ENCODE data around the gene ZG16B. TPM values are rescaled to one million over a fixed set of nuclear protein-coding genes. Genes with fewer than 3 reads are reported as not detected.
A peak's percentile ranks its signal among the peaks of the same experiment; 100 is the strongest.

ZG16B gene
- total RNA-seq, 1 donor from 2014 or later, result 55.9 TPM

DNA sequence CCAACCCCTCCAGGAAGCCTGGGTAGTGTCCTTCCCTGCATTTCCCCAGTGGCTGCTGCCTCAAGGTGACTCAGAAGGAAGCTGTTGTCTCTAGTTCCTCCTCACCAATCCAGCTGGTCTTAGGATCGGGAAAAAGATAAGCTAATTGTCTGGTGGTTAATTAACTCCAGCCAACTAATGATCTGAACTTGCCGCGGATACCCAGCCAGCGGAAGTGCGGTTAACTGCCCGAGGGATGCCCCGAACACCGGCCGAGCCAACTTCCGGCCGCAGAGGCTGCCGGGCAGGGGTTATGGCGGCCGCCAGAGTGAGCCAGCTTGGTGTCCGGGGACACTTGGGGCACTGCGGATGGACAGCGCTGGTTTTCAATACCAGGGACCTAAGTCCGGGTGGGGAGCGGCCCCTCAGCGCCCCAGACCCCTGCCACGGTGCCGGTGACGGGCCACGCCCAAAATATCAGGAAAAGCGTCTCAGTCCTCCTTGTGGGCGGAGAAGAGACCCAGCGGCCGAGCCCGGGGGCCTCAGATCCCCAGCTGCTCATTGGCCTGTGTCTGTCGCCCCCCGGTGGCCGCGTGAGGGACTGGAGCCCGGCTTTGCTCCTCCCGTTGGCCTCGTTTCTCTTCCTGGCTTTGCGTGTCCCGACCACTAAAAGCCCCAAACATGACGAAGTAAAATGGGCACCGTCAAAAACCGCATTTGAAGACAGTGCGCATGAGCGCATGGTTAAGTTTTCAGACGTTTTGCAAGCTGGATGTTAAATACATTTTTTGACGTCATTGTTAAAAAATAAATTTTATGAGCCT lies 38.1 kb downstream of the ZG16B start:
- DNase-seq (ENCODE audit: low spot score), result peak; percentile 96

DNA sequence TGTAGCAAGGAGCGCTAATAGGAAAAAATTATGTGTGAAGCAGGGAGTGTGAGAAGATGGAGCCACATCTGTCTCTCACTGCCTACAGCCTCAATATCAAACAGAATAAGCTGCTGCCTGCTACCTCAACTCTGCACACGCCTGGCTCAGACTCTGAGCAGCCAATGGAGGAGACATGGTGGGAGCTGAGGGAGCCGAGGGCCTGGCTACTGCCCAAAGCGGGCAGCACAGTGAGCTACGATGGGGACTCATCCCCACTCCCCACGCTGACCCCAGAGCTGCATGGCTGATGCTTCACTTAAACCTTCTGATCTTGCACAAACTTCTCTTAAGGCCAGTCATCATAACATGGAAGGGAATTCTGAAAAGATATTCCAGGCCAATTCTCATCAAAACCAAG lies 41.8 kb downstream of the ZG16B start:
- no peak for DNase-seq (ENCODE audit: low spot score)

DNA sequence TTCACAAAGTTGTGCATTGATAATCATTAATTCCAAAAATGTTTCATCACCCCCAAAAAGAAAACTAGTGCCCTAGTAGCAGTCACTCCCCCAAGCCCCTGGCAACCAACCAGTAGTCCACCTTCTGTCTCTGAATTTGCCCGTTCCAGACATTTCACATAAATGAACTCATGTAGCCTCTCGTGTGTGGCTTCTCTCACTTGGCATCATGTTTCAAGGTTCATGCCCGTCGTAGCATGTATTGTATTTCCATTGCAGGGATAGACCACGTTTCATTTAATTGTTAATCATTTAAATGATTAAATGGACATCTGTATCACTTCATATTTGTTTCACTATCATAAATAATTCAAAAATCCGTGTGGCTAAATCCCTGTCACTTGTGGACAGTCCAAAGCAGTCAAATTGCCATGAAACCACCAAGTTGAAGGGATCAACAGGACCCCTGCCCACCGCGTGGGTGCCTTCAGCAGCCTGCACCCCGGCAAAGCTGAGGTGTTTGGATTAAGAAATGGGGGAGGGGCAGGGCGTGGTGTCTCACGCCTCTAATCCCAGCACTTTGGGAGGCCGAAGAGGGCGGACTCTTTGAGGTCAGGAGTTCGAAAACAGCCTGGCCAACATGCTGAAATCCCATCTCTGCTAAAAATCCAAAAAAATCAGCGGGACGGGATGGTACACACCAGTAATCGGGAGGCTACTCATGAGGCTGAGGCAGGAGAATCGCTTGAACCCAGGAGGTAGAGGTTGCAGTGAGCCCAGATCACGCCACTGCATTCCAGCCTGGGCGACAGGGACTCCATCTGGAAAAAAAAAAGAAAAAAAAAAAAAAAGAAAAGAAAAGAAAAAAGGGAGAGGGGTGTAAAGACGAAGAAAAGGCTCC lies 44.2 kb downstream of the ZG16B start:
- DNase-seq (ENCODE audit: low spot score), result no peak

- DNase-seq (ENCODE audit: low spot score), result peak; percentile 79
Observed at GRCh38 chr16:2874912-2875362, 44.8 kb downstream of the ZG16B start.

- no peak for DNase-seq (ENCODE audit: low spot score)
Observed at GRCh38 chr16:2879854-2880508, 49.9 kb downstream of the ZG16B start.

Other genes with a start within 250 kb of the ZG16B start
- gene KCTD5, start 147.8 kb upstream of the ZG16B start, total RNA-seq, result 18.6 TPM
- gene PRSS27, start 110.1 kb upstream of the ZG16B start, total RNA-seq, result 0.52 TPM
- gene SRRM2, start 77.7 kb upstream of the ZG16B start, total RNA-seq, result 677 TPM
- gene ELOB, start 53.0 kb upstream of the ZG16B start, total RNA-seq, result 273 TPM
- gene PRSS33, start 42.7 kb upstream of the ZG16B start, total RNA-seq, result 1.8 TPM
- 0.49 TPM for gene PRSS41, start 31.8 kb upstream of the ZG16B start, total RNA-seq
- 4.4 TPM for gene PRSS21, start 13.1 kb upstream of the ZG16B start, total RNA-seq
- 52.7 TPM for gene PRSS22, start 27.9 kb downstream of the ZG16B start, total RNA-seq
- gene FLYWCH2, start 52.9 kb downstream of the ZG16B start, total RNA-seq, result 35.5 TPM
- gene FLYWCH1, start 81.6 kb downstream of the ZG16B start, total RNA-seq, result 57.5 TPM
- not detected for gene KREMEN2, start 134.0 kb downstream of the ZG16B start, total RNA-seq
- gene PAQR4, start 139.0 kb downstream of the ZG16B start, total RNA-seq, result 33.1 TPM
- 4.5 TPM for gene PKMYT1, start 150.1 kb downstream of the ZG16B start, total RNA-seq
- gene CLDN9, start 182.6 kb downstream of the ZG16B start, total RNA-seq, result 3.3 TPM
- gene CLDN6, start 187.9 kb downstream of the ZG16B start, total RNA-seq, result 1.1 TPM
- gene TNFRSF12A, start 190.1 kb downstream of the ZG16B start, total RNA-seq, result 98.1 TPM
- 54.6 TPM for gene HCFC1R1, start 193.6 kb downstream of the ZG16B start, total RNA-seq
- 20.8 TPM for gene THOC6, start 193.7 kb downstream of the ZG16B start, total RNA-seq
- gene BICDL2, start 206.6 kb downstream of the ZG16B start, total RNA-seq, result 86.1 TPM
- gene MMP25, start 216.3 kb downstream of the ZG16B start, total RNA-seq, result 1.1 TPM
- 134 TPM for gene IL32, start 235.3 kb downstream of the ZG16B start, total RNA-seq